ENCODE measurements around the gene COG7. TPM values are rescaled to one million over a fixed set of nuclear protein-coding genes. Genes with fewer than 3 reads are reported as not detected.
"Not testable (repeated sequence)": the region's sequence is repeated elsewhere in the genome, so short reads cannot be mapped to it uniquely, and the experiment has no call there.

The COG7 gene
- total RNA-seq, 1 donor from 2014 or later = 25.9 TPM

DNA sequence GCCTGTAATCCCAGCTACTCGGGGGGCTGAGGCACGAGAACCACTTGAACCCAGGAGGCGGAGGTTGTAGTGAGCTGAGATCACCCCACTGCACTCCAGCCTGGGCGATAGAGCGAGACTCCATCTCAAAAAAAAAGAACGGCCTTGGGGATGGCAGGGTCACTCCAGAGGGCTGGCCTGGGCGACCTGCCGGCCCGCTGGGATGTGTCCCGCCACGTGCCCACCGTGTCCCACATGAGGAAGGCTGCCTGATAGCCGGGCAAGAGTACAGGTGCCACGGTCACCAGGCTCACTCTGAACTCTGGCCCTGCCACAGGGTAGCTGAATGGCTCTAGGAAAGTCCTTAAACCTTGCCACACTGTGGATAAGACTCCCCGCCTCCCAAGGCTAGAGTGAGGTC lies 67.5 kb downstream of the COG7 start:
- Histone ChIP-seq H3K9me3 (no peaks in the 10 kb centered on the region), H3K27me3 (no peaks in the 10 kb centered on the region), H3K36me3 (peaks cover 7 to 30% of the 10 kb centered on the region in 2 donors), H3K27ac (no peak overlapping the region), H3K4me3 (no peak overlapping the region), H3K4me1 (no peaks in the 10 kb centered on the region)
- intact Hi-C loops (cut with DNase I) = no loop called here
- DNase-seq (ENCODE audit: low spot score in 2 of 2) = no peak
- TF ChIP-seq CTCF (IDR thresholded peaks at IDR 0.05) = no peak

GRCh38 chr16:23384878-23385277 lies 68.1 kb downstream of the COG7 start:
- DNase-seq (ENCODE audit: low spot score in 2 of 2) = no peak
- H3K27ac ChIP-seq = no peak overlapping the region
- TF ChIP-seq CTCF (IDR thresholded peaks at IDR 0.05) = no peak
- H3K36me3 ChIP-seq = peaks cover 4 to 25% of the 10 kb centered on the region in 2 donors
- intact Hi-C loops (cut with DNase I) = no loop called here
- no peak overlapping the region for H3K4me3 ChIP-seq
- H3K4me1 ChIP-seq = no peaks in the 10 kb centered on the region
- no peaks in the 10 kb centered on the region for H3K27me3 ChIP-seq
- H3K9me3 ChIP-seq = no peaks in the 10 kb centered on the region

DNA sequence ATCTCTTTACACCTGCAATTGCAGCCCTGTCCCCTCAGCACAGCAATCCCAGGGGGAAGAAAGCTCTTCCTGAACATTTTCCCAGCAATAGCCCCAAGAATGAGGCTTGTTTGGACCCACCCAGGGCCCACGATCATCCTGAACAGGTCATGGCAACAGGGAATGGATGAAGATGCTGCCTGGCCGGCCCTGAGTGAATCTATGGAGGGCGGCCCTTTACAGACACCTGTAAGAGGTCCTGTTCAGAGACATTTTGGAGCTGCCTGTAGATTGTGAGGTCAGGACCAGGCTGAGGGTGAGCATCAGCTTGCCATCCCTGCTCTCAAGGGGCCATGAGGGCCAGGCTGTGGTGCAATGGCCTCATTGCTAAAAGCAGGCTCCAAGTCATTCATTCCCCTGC lies 69.1 kb downstream of the COG7 start:
- H3K27ac ChIP-seq = no peak overlapping the region
- intact Hi-C loops (cut with DNase I) = no loop called here
- no peak for TF ChIP-seq CTCF (IDR thresholded peaks at IDR 0.05)
- no peaks in the 10 kb centered on the region for H3K9me3 ChIP-seq
- no peaks in the 10 kb centered on the region for H3K4me1 ChIP-seq
- DNase-seq (ENCODE audit: low spot score in 2 of 2) = no peak
- H3K4me3 ChIP-seq = no peak overlapping the region
- peaks cover 2 to 15% of the 10 kb centered on the region in 2 donors for H3K36me3 ChIP-seq
- H3K27me3 ChIP-seq = no peaks in the 10 kb centered on the region

GRCh38 chr16:23382279-23382678 lies 70.7 kb downstream of the COG7 start:
- intact Hi-C loops (cut with DNase I) = no loop called here
- H3K27ac ChIP-seq = no peak overlapping the region
- H3K36me3 ChIP-seq = no peaks in the 10 kb centered on the region
- no peak overlapping the region for H3K4me3 ChIP-seq
- no peaks in the 10 kb centered on the region for H3K27me3 ChIP-seq
- H3K4me1 ChIP-seq = no peaks in the 10 kb centered on the region
- no peak for DNase-seq (ENCODE audit: low spot score in 2 of 2)
- H3K9me3 ChIP-seq = no peaks in the 10 kb centered on the region
- no peak for TF ChIP-seq CTCF (IDR thresholded peaks at IDR 0.05)

- H3K27me3 ChIP-seq; H3K4me1 ChIP-seq; H3K4me3 ChIP-seq; intact Hi-C loops (cut with DNase I); H3K9me3 ChIP-seq; DNase-seq (ENCODE audit: low spot score in 2 of 2); H3K36me3 ChIP-seq; H3K27ac ChIP-seq: not testable (repeated sequence)
Observed at GRCh38 chr16:23381702-23382101, 71.3 kb downstream of the COG7 start.

- no peak for TF ChIP-seq CTCF (IDR thresholded peaks at IDR 0.05)
- Histone ChIP-seq H3K27me3 (no peaks in the 10 kb centered on the region), H3K36me3 (no peaks in the 10 kb centered on the region), H3K9me3 (no peaks in the 10 kb centered on the region), H3K4me1 (no peaks in the 10 kb centered on the region), H3K27ac (no peak overlapping the region), H3K4me3 (no peak overlapping the region)
- no peak for DNase-seq (ENCODE audit: low spot score in 2 of 2)
- intact Hi-C loops (cut with DNase I) = no loop called here
Observed at GRCh38 chr16:23380501-23380951, 72.5 kb downstream of the COG7 start.

All from ascending aorta (tissue), 2 donors.